Measurements from ENCODE around the gene FIGLA.

- TF ChIP-seq CTCF (conservative IDR thresholded peaks at IDR 0.05; ENCODE audit: low read depth, low read length), result no peak
- no peak for TF ChIP-seq EZH2 (IDR thresholded peaks at IDR 0.05; ENCODE audit: borderline replicate concordance, low read depth, low read length, poor library complexity, severe bottlenecking)
Measured at GRCh38 chr2:70807828-70808118, 17.3 kb upstream of the FIGLA start.

All from A673 (cell line).